PFSK-1 (cell line): ENCODE data around the gene ANAPC2.

Source experiments
- FOXP2 ChIP-seq: optimal IDR thresholded peaks from 2 replicates; pipeline ENCODE3; 2011; ENCODE audit warnings: borderline replicate concordance, control low read depth, inconsistent platforms; ENCODE audit not compliant: insufficient read depth; ENCODE audit errors: extremely low read length, extremely low read depth
- POLR2AphosphoS5 ChIP-seq: IDR thresholded peaks from 2 replicates; pipeline ENCODE4 v1.6.1; 2012; ENCODE audit warnings: low read depth, mild to moderate bottlenecking, control low read depth, low read length, moderate library complexity
- REST ChIP-seq, 2 experiments: IDR thresholded peaks; 2 replicates each; pipeline versions ENCODE4 v1.6.1 to v1.8.0; 2011 to 2012; ENCODE audit warnings: low read depth in 2 of 2, low read length in 2 of 2, control low read depth in 1 of 2, inconsistent platforms in 1 of 2, mild to moderate bottlenecking in 1 of 2, moderate library complexity in 1 of 2; ENCODE audit not compliant: insufficient read depth in 1 of 2
- SIN3A ChIP-seq: IDR thresholded peaks from 2 replicates; pipeline ENCODE4 v1.6.1; 2012; ENCODE audit warnings: mild to moderate bottlenecking, low read length, moderate library complexity, borderline replicate concordance; ENCODE audit not compliant: insufficient read depth
- TAF1 ChIP-seq: IDR thresholded peaks from 2 replicates; pipeline ENCODE4 v1.6.1; 2012; ENCODE audit warnings: low read length, control low read depth, borderline replicate concordance; ENCODE audit not compliant: insufficient read depth

The ANAPC2 gene

GRCh38 chr9:137167747-137168572 lies 20.4 kb downstream of the ANAPC2 start:
- no peak for TF ChIP-seq SIN3A
- no peak for TF ChIP-seq POLR2AphosphoS5
- TF ChIP-seq TAF1: no peak
- TF ChIP-seq FOXP2: no peak
- TF ChIP-seq REST (IDR thresholded peaks at IDR 0.05; ENCODE audit: insufficient read depth in 1 of 2, low read depth in 2 of 2, low read length in 2 of 2): no peak

GRCh38 chr9:137167277-137167746 lies 21.0 kb downstream of the ANAPC2 start:
- no peak for TF ChIP-seq SIN3A
- TF ChIP-seq POLR2AphosphoS5: no peak
- TF ChIP-seq FOXP2: no peak
- no peak for TF ChIP-seq REST (IDR thresholded peaks at IDR 0.05; ENCODE audit: insufficient read depth in 1 of 2, low read depth in 2 of 2, low read length in 2 of 2)
- no peak for TF ChIP-seq TAF1

GRCh38 chr9:137166380-137167229 lies 21.8 kb downstream of the ANAPC2 start:
- no peak for TF ChIP-seq SIN3A

- TF ChIP-seq REST (IDR thresholded peaks at IDR 0.05; ENCODE audit: insufficient read depth in 1 of 2, low read depth in 2 of 2, low read length in 2 of 2): no peak
- TF ChIP-seq POLR2AphosphoS5: no peak
- TF ChIP-seq TAF1: no peak
- TF ChIP-seq SIN3A: no peak
- no peak for TF ChIP-seq FOXP2
Measured at GRCh38 chr9:137165250-137165836, 23.0 kb downstream of the ANAPC2 start.

GRCh38 chr9:137164370-137165249 lies 23.8 kb downstream of the ANAPC2 start:
- TF ChIP-seq REST (IDR thresholded peaks at IDR 0.05; ENCODE audit: insufficient read depth in 1 of 2, low read depth in 2 of 2, low read length in 2 of 2) (no peak), SIN3A (no peak), TAF1 (no peak), FOXP2 (no peak), POLR2AphosphoS5 (no peak)
